AG10803 (cell line): ENCODE results near the gene HSPE1.

Source experiments
- DNase-seq: peaks from one replicate; pipeline ENCODE4 v3.0.0; 2010; ENCODE audit warnings: low read depth
- H3K4me3 ChIP-seq: 2 replicates; pipeline ENCODE4 v1.5.1; 2011; ENCODE audit warnings: mild to moderate bottlenecking, low read length, control low read depth
- CTCF ChIP-seq: conservative IDR thresholded peaks from 2 replicates; pipeline ENCODE4 v1.5.1; 2011; ENCODE audit warnings: mild to moderate bottlenecking, low read length, control low read depth, inconsistent platforms

The HSPE1 gene

GRCh38 chr2:197486175-197486574, 14.0 kb upstream of the HSPE1 start:
- TF ChIP-seq CTCF: no peak
- H3K4me3 ChIP-seq: no peak overlapping the region
- DNase-seq: no peak

GRCh38 chr2:197487385-197487784, 12.8 kb upstream of the HSPE1 start:
- no peak for TF ChIP-seq CTCF
- DNase-seq: no peak

GRCh38 chr2:197495433-197496134, 4.6 kb upstream of the HSPE1 start:
- H3K4me3 ChIP-seq: no peak overlapping the region
- no peak for DNase-seq
- TF ChIP-seq CTCF: no peak

More at GRCh38 chr2:197487385-197487784, 12.8 kb upstream of the HSPE1 start:
- H3K4me3 ChIP-seq: no peak overlapping the region

- no peak overlapping the region for H3K4me3 ChIP-seq
- DNase-seq: no peak
- TF ChIP-seq CTCF: no peak
Observed at GRCh38 chr2:197496695-197497094, 3.5 kb upstream of the HSPE1 start.

- no peak for DNase-seq
- TF ChIP-seq CTCF: no peak
- H3K4me3 ChIP-seq: no peak overlapping the region
Observed at GRCh38 chr2:197497326-197497725, 2.9 kb upstream of the HSPE1 start.

GRCh38 chr2:197498235-197498936, 1.8 kb upstream of the HSPE1 start:
- DNase-seq: peak; percentile 10
- H3K4me3 ChIP-seq: peak overlapping the region; percentile 84
- TF ChIP-seq CTCF: no peak
